ENCODE data around the gene RGS1. TPM values are rescaled to one million over a fixed set of nuclear protein-coding genes. Genes with fewer than 3 reads are reported as not detected.

Gene RGS1
- total and polyA plus RNA-seq, 11 donors = 0.28 to 20.4 (median 1.1) TPM; not detected in 1

- intact Hi-C loops (cut with DNase I) = loop anchor here in 2 of 10 donors (5.0 to 10.0 kb wide), 2 partner anchors 176 to 179 kb away; partner anchors contain the start of gene RGS2 (in 2 of the 2)
- peak overlapping the region in 1 of 12 donors; percentile 33 for H3K27ac ChIP-seq
- WGBS, 4 donors = 50 to 77% (median 57%) methylated on average over 1 of the region's 1 CpG
- H3K36me3 ChIP-seq = no peaks in the 10 kb centered on the region
- ATAC-seq (peak in 3 of 4 donors; percentile 59 to 77 (median 64)), DNase-seq (no peak)
- peaks cover 0 to 38% (median 12%) of the 10 kb centered on the region in 12 donors for H3K4me1 ChIP-seq
- TF ChIP-seq POLR2A (IDR thresholded peaks at IDR 0.05) (no peak), CTCF (IDR thresholded peaks at IDR 0.05) (no peak)
- no peak overlapping the region for H3K4me3 ChIP-seq
- H3K9me3 ChIP-seq = no peaks in the 10 kb centered on the region
- H3K27me3 ChIP-seq = no peaks in the 10 kb centered on the region
Observed at GRCh38 chr1:192628396-192629057, 53.0 kb downstream of the RGS1 start.

GRCh38 chr1:192629612-192630011, 54.0 kb downstream of the RGS1 start:
- no peaks in the 10 kb centered on the region for H3K9me3 ChIP-seq
- no peaks in the 10 kb centered on the region for H3K36me3 ChIP-seq
- TF ChIP-seq CTCF (IDR thresholded peaks at IDR 0.05) = no peak
- TF ChIP-seq POLR2A (IDR thresholded peaks at IDR 0.05) = no peak
- WGBS, 4 donors = 54 to 64% (median 60%) methylated on average over 3 of the region's 3 CpGs
- intact Hi-C loops (cut with DNase I) = loop anchor here in 3 of 10 donors (5.0 to 10.0 kb wide), 3 partner anchors 165 to 178 kb away; partner anchors contain the start of gene RGS2 (in 2 of the 3)
- peaks cover 0 to 45% (median 12%) of the 10 kb centered on the region in 12 donors for H3K4me1 ChIP-seq
- no peak overlapping the region for H3K27ac ChIP-seq
- ATAC-seq (peak in 3 of 4 donors; percentile 66 to 75 (median 72)), DNase-seq (no peak)
- no peak overlapping the region for H3K4me3 ChIP-seq
- no peaks in the 10 kb centered on the region for H3K27me3 ChIP-seq

Other genes with a start within 250 kb of the RGS1 start
- under 1 TPM in 3 of 9 donors, not detected in 6; 0.17 to 0.45 (median 0.19) TPM for gene RGS13, start 60.4 kb downstream of the RGS1 start, total RNA-seq
- gene RGS13, start 60.4 kb downstream of the RGS1 start, polyA plus RNA-seq = not detected
- 10 to 100 TPM in 4 of 9 donors, 1 to 10 TPM in 5; 7.6 to 32.6 (median 9.8) TPM for gene RGS2, start 233.3 kb downstream of the RGS1 start, total RNA-seq
- 10 to 100 TPM; 20.5 to 25.7 TPM for gene RGS2, start 233.3 kb downstream of the RGS1 start, polyA plus RNA-seq